ENCODE results near the gene PAOX. TPM values are rescaled to one million over a fixed set of nuclear protein-coding genes. Genes with fewer than 3 reads are reported as not detected.

Gene PAOX
- total and polyA plus RNA-seq, 9 of the 15 experiments (the other 6 are each of a cell fraction or from before 2014, with no cell fraction given), result 0.80 to 6.4 (median 2.6) TPM

- Histone ChIP-seq H3K4me2 (ENCODE audit: insufficient read depth, low read length) (no peak overlapping the region), H3K27me3 (ENCODE audit: control insufficient read depth in 2 of 2, insufficient read depth in 2 of 2, low read length in 2 of 2) (peaks cover under 1% of the 10 kb centered on the region in 2 experiments; a peak in 2 of 5 replicates), H4K20me1 (replicated peaks; ENCODE audit: control insufficient read depth, insufficient read depth, low read length) (no peaks in the 10 kb centered on the region), H3K79me2 (ENCODE audit: control insufficient read depth, insufficient read depth, low read length) (no peaks in the 10 kb centered on the region), H3K9me1 (ENCODE audit: control insufficient read depth, insufficient read depth, low read length) (no peaks in the 10 kb centered on the region), H3K36me3 (ENCODE audit: control insufficient read depth, insufficient read depth, low read length) (no peaks in the 10 kb centered on the region), H2AFZ (ENCODE audit: low read depth, low read length) (no peak overlapping the region), H3K4me1 (replicated peaks in 1 of 2; ENCODE audit: control insufficient read depth in 2 of 2, insufficient read depth in 2 of 2, low read length in 2 of 2) (peaks cover 9 to 28% of the 10 kb centered on the region in 2 experiments; a peak in 4 of 5 replicates), H3K4me3 (no peak overlapping the region), H3K27ac (ENCODE audit: extremely low read depth, low read depth, low read length) (no peak overlapping the region), H3K9me3 (replicated peaks; ENCODE audit: control insufficient read depth, insufficient read depth, low read depth, low read length) (no peaks in the 10 kb centered on the region), H3K9ac (ENCODE audit: insufficient read depth in 1 of 2, low read depth in 2 of 2, low read length in 2 of 2) (no peak overlapping the region)
- in situ Hi-C loops (cut with MboI), result no loop called here
- FAIRE-seq, result no peak
- no TSS peak for BruUV-seq (replicated peaks)
- CTCF ChIA-PET (ENCODE audit: low intra/inter-chr PET ratio), result no interaction called here
- ATAC-seq, result no peak
- WGBS (ENCODE audit: insufficient coverage, low coverage, missing lambda C conversion rate), result 17% methylated on average over 11 of the region's 13 CpGs
- POLR2A ChIA-PET, result no interaction called here
- no peak for DNase-seq (ENCODE audit: extremely low read depth in 1 of 4, low spot score in 3 of 4)
- intact Hi-C loops (cut with micrococcal nuclease), result no loop called here
- TF ChIP-seq ZNF184 (CRISPR knock-in tag; IDR thresholded peaks at IDR 0.05) (no peak), MECOM (CRISPR knock-in tag; IDR thresholded peaks at IDR 0.05) (no peak), BRF1 (IDR thresholded peaks at IDR 0.05; ENCODE audit: borderline replicate concordance, extremely low read depth, insufficient read length) (no peak), CEBPG (CRISPR knock-in tag; IDR thresholded peaks at IDR 0.05) (no peak), CEBPG (tag; conservative IDR thresholded peaks at IDR 0.05 in 1 of 2, IDR thresholded peaks at IDR 0.05 in 1 of 2) (no peak), ARID3A (IDR thresholded peaks at IDR 0.05; ENCODE audit: borderline replicate concordance, low read depth, low read length) (no peak), IRF9 (tag; IDR thresholded peaks at IDR 0.05) (no peak), POU5F1 (IDR thresholded peaks at IDR 0.05; ENCODE audit: borderline replicate concordance, low read depth, low read length, partially characterized antibody) (no peak), CREB3L1 (IDR thresholded peaks at IDR 0.05; ENCODE audit: borderline replicate concordance, low read depth) (no peak), ZNF785 (CRISPR knock-in tag; IDR thresholded peaks at IDR 0.05) (no peak), THRA (IDR thresholded peaks at IDR 0.05) (no peak), ZBTB17 (CRISPR knock-in tag; IDR thresholded peaks at IDR 0.05) (no peak), SP2 (IDR thresholded peaks at IDR 0.05; ENCODE audit: extremely low read depth, low read depth, low read length, poor library complexity, severe bottlenecking) (no peak), DDX20 (tag; IDR thresholded peaks at IDR 0.05; ENCODE audit: low read depth) (no peak), ETS2 (tag; IDR thresholded peaks at IDR 0.05; ENCODE audit: borderline replicate concordance, poor library complexity, severe bottlenecking) (no peak)
These were observed 39.2 kb upstream of the PAOX start for GRCh38 chr10:133339708-133340380.

All from K562 (cell line).